ENCODE measurements around the gene EML6.
"Not testable (repeated sequence)": the region's sequence is repeated elsewhere in the genome, so short reads cannot be mapped to it uniquely, and the experiment has no call there.

Gene EML6

DNA sequence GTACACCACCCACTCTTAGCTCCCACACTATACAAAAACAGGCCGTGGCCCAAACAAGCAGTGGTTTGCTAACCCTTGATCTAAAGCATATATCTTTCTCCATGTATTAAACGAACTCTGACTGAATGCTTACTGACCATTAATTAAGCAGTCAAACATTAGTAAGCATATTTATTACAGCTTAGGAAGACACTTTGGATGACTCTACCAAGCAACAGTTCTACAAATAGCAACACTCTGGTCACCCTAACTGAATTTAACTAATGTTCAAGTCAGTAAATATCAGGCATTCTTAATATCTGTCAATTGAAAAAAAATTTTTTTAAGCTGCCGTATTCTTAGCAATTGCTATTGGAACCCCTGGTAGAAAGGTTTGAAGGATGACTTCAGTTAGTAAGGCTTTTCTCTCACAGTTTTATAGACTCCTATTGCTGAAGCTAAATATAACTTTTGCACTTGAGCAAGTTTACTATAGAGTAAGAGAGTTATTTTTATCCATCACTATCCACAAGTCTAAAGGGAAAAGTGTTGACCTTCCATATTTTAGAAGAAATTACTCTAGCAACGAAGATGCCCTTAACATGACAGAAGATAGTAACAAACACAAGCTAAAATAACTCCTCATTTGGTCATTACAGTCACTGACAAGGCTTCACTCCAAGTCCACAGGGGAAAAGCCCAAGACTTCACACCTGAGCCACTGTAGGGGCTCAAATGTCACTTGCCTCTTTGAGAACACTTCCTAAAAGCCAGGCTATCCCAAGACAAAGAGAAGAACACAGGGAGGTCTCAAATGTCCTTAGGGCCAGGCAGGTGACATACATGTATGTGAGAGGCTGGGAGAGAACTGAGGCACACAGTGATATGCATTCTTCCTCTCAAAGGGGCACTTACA lies 252.4 kb downstream of the EML6 start:
- no peak for DNase-seq

DNA sequence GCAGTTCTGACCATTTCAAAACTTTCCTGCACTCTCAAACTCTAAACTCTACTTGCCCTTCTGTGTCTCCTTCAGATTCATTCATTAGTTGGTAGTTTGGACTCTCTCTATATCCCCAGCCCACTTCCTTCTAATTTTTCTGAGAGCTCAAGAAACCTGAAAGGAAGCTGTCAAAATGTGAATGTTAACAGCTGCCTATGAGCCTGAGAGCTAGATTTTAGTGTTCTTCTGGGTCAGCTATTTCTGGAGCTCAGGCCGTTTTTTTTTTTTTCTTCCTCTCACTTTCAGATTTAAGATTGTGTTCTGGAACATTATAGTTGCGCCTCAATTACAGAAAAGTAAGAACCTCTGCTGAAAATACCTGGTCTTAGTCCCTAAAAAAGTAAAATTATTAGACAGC lies 253.7 kb downstream of the EML6 start:
- no peak for DNase-seq

DNA sequence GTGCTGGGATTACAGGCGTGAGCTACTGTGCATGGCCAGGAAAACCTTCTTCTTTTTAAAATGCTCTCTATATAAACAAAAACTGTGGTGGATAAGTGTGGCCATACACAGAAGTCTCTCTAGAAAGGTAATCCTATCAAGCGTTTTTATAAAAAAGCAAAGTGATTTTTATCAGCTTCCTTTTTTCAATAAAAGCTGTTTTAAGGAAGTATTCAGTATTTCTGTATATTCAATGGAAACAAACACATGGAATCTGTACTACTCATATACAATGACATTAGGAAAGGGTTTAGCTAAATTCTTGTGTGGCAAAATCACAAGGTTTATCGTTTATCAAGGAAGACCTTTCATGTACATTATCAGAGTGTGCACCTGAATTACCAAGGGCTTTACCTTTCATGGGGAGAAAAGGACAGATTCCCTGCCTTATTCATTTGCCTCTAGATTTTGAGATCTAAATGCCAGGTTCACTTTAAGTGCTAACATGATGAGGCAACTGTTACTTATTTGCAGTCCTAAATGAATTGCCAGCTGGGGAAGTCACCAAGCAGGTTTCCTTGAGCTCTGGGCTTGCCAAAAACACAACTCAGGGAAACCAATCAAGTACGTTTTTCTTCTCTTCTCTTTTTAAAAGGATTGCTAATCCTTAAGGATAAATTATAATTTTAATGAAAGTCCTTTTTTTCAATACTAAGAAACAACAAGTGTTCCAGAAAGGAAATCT lies 256.0 kb downstream of the EML6 start:
- DNase-seq: no peak

DNA sequence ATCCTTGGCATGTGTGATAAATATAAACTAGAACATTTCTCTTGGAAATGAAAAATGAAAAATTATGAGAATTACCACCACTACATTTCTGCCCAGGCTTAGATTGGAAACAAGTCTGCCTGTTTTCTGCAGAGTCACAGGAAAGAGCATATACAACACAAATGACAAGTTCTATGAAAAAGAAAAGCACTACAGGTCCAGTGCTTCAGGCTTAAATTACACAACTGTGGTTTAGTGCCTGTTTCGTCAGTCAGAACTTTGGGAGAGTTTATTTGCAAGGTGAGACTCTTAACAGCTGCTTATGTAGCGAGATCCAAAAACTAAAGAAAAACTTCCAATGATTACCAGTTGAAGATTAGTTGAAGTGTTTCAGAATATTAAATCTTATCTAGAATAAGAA lies 257.9 kb downstream of the EML6 start:
- no peak for DNase-seq

DNA sequence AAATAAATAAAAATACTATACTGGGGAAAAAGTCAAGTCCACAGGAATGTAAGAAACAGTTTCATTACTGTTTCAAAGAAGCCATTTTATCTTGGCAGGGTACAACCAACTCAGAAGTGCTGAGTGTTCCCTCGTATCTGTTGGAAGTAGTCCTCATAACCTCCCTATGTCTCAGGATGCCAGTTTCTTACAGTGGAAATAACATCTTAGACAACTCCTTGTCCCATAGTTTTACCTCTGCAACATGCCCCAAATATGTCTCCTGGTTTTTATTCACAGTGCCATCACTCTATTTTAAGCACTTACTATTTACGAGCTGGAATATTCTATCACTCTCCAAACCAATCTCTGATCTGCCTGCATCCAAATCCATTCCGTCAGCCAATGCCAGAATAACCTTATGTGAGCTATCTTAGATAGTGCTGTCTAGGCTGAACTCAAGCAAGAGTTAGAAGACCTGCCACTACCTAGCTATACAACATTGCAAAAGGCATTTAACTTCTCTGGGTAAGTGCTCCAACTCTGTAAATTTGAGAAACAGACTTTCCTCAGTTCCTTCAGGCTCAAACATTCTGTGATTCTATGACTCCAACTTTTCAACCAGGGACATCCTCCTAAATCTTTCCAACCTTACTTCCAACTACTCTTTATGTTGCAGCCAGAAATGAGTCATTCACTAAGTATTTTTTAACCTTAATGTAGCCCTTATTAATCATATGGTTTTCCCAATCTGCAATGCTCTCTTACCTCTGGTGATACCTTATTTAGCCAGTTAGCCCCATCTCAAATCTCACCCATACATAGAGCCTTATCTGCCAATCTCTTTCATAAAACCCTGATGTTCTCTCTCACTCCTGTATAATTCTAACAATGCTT lies 260.1 kb downstream of the EML6 start:
- DNase-seq: no peak

DNA sequence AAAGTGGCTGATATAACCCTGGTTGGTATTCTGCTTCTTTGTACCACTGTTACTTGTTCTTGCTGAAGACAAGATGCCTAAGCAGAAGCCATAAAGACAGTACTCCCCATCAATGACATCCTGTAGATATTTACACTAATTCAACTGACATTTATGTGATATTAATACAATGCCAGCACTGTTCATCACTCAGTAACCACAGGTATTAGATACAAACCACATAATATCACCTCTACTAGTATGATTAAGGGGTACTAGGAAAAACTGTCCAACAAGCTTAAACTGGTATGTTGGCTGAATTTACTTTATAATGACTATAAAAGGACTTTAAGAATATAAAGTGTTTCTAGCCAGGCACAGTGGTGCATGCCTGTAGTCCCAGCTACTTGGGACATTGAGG lies 261.0 kb downstream of the EML6 start:
- no peak for DNase-seq

DNA sequence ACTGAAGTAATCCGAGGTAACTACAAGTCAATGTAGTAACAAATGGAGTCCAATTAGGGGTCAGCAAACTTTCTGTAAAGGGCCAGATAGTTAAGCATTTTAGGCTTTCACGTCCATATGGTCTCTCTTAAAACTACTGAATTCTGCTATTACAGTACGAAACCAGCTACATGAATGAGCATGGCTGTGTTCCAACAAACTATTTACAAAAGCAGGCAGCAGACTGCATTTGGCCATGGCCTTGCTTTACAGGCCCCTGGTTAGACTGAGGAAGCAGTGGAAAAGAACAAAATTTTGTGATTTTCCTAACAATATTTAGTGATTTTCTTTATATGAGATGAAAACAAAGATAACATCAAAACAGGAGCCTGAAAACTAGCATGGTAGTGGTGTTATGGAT lies 262.8 kb downstream of the EML6 start:
- DNase-seq: no peak

DNA sequence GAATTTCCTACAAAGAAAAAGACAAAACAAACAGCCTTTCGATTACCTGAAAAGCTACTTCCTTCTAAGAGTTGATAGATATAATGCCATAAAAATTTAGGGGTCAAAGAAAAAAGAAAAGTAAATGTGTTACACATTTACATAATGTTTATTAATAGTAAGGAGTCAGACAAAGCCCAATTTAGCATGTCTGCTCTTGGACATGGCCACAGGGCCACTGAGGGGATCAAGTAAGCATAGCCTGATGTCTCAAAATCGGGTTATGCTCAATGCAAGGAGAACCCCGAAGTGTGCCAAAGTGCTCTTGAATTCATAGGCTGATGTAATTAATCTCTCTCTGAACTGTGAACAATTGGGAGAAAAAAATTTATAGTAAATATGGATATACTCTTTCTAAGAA lies 265.1 kb downstream of the EML6 start:
- DNase-seq: no peak

DNA sequence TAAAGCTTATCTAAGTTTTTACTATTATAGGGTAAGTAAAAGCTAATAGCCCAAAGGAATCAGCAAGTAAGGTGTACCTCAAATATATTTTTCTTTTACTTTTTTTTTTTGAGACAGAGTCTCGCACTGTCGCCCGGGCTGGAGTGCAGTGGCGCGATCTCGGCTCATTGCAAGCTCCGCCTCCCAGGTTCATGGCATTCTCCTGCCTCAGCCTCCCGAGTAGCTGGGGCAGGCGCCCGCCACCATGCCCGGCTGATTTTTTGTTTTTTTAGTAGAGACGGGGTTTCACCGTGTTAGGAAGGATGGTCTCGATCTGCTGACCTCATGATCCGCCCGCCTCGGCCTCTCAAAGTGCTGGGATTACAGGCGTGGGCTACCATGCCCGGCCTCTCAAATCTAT lies 267.2 kb downstream of the EML6 start:
- DNase-seq: not testable (repeated sequence)

DNA sequence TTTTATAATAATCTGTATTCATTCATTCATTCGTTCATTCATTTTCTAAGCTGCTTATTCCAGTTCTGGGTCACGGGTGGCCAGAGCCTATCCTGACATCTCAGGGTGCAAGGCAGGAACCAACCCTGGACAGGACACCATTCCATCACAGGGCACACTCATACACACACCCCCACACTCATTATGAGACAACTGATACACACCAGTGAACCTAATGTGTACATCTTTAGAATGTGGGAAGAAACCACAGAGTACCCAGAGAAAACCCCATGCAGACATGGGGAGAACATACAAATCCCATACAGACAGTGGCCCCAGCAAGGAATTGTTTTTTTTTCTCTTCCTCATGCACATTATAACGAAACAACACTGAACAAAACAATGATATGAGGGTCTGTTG lies 272.1 kb downstream of the EML6 start:
- no peak for DNase-seq

DNA sequence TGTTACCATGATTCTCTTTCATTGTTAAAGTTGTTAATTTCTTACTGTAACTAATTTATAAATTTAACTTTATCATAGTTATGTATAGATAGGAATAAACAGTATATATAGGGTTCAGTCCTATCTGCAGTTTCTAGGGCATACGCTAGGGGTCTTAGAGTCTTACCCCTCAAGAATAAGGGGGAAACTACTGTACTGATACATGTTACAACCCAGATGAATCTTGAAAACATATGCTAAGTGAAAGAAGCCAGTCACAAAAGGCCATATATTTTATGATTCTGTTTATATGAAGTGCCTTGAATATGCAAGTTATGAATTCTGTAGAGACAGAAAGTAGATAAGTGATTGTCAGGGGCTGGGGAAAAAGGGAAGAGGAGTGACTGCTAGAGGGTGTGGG lies 274.4 kb downstream of the EML6 start:
- no peak for DNase-seq

DNA sequence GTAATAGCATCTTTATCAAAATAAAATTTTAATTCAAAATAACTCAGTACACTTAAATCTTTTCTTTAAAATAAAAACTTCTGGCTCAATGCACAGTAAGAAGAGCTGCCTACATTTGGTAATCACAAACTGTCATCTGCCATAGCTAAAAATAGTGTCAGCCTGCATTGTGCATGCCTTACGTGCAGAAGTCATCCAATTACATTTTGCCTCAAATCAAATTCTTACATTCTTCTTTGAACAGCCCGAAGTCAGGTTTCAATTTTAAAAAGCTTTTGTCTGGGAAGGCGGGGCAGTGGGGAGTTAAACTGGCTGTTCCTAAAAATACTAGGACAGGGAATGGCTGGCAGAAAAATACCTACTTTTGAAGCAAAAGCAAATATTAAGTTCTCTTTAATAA lies 275.7 kb downstream of the EML6 start:
- DNase-seq: no peak

DNA sequence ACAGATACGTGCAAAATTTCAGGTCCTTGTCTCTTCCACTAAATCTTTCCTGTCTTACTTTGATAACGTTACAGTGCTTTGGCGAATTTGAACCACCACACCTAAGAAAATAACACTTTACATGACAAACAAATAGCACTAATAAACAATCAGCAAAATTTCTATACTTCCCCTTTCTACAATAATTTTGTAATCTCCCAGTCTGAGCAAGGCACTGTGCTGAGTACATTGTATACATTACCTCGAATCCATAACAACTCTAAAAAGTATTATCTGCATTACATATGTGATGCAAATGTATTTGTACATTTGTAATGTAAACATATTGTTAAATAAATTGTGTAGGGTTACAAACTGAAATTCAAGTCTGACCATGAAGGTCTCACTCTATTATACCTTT lies 276.9 kb downstream of the EML6 start:
- no peak for DNase-seq

DNA sequence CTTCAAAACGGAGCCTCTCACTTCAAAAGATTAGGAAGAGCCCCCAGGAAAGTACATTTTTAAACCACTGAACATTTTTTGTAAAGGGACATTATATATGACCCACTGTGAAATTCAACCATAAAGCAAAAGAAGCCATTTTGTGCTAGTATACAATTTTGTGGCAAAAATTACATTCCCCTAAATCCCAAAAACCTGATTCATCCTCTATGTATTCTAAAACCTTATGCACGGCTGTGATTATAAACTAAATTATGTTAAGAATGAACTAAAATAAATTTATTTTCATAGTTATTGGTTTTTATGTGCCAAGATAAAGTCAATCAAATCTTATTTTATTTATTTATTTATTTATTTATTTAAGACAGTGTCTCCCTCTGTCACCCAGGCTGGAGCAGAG lies 278.3 kb downstream of the EML6 start:
- no peak for DNase-seq

DNA sequence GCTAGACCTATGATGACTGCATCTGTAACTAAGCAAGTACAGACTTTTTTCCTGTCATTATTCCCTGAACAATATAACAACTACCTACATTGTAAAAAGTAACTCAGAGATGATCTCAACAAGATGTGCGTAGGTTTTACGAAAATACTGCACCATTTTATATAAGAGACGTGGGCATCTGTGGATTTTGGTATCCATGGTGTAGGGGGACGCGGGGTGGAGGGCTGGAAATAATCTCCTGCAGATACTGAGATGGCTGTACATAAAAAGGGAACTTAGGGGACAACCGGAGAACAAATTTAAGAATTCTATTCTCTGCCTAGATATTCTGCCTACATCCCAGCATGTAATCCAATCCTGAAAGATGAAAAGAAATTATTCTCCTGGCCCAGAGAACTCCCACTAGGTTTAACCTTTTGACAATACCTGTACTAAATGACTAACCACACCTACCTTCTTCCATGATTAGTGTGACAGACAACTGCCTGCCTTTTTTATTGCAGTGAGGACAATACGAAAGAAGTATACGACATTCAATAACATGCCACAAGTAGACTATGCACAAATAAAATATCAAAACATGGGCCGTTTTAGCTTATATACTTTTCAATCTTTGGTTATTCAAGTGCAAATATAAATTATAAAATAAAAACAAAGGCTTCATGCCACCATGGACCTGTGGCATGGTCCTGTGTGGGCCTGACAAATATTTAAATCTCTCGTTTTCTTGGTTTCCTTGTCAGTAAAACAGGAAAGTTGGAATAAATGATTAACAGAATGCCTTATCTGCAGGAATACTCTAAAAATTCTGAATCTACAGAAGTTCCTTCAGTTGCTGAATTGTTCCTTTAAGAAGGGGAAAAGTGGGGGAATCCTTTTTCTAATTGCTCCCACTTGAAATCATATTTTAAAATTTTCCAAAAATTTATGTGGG lies 280.5 kb downstream of the EML6 start:
- DNase-seq: no peak

DNA sequence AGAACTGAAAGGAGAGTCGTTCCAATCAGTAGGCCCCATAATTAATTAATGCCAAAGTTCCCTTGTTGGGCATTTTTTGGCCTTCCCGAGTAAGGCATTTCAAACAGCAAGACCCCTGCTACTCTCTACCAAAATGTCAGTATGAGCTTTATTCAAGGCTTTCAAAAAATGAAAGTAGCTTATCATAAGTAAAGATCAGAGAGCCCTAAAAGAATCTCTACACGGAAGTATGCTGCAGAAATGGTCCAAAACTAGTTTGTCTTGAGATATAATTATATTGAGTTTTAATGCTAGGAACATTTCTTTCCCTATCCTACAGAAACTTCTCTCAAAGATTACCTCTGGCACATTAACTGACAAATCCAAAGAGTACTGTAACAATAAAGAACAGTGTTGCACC lies 282.8 kb downstream of the EML6 start:
- no peak for DNase-seq

DNA sequence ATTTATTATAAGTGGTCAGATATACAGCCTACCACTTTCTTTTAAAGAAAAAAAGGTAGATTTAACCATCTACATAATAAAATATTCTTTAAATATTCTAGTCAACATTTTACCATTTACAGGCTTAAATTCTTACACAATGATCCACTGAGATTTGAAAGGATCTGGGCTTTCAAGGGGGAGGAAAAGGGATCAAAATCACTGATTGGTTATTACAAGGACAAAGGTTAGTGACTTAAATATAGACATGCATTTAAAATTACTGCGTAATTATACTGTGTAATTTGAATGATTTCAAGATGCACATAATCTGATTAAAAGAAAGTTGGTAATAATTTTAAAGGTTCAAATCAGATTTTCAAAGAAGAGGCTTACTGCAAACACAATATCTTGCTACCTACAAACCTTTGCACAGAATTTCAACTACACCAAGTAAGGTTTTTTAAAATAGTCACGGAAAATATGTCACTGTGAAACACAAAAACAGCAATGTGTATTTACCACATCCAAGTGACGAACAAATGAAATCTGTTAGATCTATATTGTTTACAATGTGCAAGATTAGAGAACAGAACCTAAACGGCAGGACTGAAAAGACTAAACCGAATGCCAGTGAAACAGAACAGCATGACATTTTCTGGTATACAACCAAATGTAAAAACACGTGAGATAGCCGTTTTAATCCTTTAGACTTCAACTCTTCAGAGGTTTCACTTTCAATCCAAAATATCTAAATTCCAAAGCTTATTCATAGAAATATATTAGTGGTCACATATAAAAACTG lies 286.0 kb downstream of the EML6 start:
- DNase-seq: no peak

DNA sequence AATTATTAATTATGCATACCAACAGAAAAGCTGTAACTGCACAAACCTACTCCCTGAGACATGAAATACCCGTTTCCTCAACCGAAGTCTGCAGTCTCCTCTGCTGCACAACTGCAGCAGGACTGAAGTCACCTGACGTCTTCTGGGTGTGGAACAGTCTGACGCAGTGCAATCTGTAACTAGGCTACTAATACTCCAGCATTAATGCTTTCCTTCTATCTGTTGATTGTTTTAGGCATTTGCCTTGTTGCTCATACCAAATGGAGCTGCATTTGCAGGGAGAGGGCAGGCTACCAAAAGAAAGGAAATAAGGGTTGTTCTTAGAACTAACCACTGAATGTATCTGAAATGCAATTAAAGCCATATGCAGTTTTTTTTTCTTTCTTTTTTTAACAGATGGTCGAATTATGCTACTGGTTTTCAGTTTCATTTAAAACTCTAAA lies 286.7 kb downstream of the EML6 start:
- peak; percentile 39 for DNase-seq

DNA sequence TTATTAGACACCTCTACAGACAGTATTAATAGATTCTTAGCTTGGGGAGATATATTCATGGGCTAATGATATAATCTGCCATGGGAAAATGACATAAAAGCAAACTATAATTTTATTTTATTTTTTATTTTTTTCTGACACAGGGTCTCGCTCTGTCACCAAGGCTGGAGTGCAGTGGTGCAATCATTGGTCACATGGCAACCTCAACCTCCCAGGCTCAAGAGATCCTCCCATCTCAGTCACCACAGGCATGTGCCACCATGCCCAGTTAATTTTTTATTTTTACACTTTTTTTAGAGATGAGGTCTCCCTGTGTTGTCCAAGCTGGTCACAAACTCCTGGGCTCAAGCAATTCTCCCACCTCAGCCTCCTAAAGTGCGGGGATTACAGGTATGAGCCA lies 287.5 kb downstream of the EML6 start:
- DNase-seq: peak; percentile 17

DNA sequence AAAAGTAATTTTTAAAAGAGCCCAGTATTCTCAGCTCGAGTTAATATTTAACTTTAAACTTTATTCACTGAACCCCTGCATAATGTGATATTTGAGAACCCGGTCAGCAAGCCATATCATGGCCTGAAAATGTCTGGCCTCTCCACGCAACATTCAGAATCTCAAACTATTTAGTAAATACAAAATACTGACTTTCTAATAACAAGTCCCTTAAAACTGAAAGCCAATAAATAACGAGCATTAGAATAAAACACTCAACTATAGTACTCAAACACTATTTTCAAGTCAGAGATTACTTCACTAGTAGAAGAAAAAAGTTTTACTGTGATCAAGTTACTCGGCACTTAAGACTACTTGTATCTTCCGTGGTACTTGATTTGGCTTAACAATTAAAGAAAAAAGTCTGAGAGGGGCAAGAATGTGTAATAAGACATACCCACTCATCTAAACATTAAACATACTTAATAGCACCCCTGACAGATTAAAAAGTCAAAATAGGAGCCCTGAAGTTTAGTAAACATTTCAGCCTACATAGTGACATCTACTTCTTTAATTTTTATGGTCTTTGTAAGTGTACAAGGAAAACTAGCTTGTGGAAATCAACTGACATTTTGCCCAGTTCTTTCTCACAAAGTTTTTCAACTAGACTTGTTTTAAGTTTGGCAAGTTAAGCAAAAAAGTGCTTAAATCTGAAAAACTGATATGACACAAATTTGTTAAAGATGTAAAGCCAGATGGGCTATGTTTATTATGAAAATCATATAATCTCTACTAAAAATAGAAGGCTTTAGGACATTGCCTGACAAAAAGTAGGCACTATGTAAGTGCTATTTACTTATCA lies 288.6 kb downstream of the EML6 start:
- peak; percentile 23 for DNase-seq
